ENCODE results near the gene LILRA5.
"Not testable (repeated sequence)": the region's sequence is repeated elsewhere in the genome, so short reads cannot be mapped to it uniquely, and the experiment has no call there.

Gene LILRA5

GRCh38 chr19:54271587-54271986 lies 41.4 kb downstream of the LILRA5 start:
- not testable (repeated sequence) for DNase-seq

- DNase-seq = no peak
These were observed 41.9 kb downstream of the LILRA5 start for GRCh38 chr19:54271106-54271505.

GRCh38 chr19:54268936-54269335 lies 44.0 kb downstream of the LILRA5 start:
- DNase-seq = no peak

GRCh38 chr19:54266133-54266532 lies 46.8 kb downstream of the LILRA5 start:
- peak; percentile 64 for DNase-seq

GRCh38 chr19:54262470-54262869 lies 50.5 kb downstream of the LILRA5 start:
- no peak for DNase-seq

GRCh38 chr19:54262066-54262465 lies 50.9 kb downstream of the LILRA5 start:
- no peak for DNase-seq

- no peak for DNase-seq
These were observed 55.9 kb downstream of the LILRA5 start, which contains the start of gene LILRB5 for GRCh38 chr19:54257116-54257480. LILRB5 (minus strand) TSS chr19:54257273; CDS start chr19:54257193, 80 bp downstream.
